ENCODE results near the gene MARF1.
"Not testable (repeated sequence)": the region's sequence is repeated elsewhere in the genome, so short reads cannot be mapped to it uniquely, and the experiment has no call there.

MARF1 gene

GRCh38 chr16:15643048-15643945 lies at the start of gene MARF1:
MARF1 (minus strand) TSS chr16:15643154; CDS start chr16:15639233, 3,921 bp downstream.
- DNase-seq, result peak; percentile 32 to 67

DNA sequence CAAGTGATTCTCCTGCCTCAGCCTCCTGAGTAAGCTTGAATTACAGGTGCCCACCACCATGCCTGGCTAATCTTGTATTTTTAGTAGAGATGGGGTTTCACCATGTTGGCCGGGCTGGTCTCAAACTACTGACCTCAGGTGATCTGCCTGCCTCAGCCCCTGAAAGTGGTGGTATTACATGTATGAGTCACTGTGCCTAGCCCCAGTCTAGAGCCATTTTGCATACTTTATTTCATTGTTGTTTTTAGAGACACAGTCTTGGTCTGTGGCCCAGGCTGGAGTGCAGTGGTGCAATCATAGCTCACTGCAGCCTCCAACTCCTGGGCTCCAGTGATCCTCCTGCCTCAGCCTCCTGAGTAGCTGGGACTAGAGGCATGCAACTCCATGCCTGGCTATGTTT lies 49.6 kb upstream of the MARF1 start:
- DNase-seq, result not testable (repeated sequence)

GRCh38 chr16:15691046-15691445 lies 48.1 kb upstream of the MARF1 start:
- DNase-seq, result no peak

- DNase-seq, result no peak
Observed at GRCh38 chr16:15690296-15690695, 47.3 kb upstream of the MARF1 start.

DNA sequence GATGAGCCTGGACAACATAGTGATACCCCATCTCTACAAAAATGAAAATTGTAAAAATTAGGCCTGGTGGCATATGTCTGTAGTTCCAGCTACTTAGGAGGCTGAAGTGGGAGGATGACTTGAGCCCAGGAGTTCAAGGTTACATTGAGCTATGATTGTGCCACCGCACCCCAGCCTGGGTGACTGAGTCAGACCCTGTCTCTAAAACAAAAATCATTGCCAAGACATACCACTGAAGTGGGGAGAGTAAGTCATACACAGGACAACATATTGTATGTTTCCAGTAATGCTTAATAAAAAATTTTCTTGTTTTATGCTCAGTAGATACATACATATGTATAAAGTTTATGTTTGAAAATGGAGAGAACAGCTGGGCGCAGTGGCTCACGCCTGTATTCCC lies 46.3 kb upstream of the MARF1 start:
- no peak for DNase-seq

DNA sequence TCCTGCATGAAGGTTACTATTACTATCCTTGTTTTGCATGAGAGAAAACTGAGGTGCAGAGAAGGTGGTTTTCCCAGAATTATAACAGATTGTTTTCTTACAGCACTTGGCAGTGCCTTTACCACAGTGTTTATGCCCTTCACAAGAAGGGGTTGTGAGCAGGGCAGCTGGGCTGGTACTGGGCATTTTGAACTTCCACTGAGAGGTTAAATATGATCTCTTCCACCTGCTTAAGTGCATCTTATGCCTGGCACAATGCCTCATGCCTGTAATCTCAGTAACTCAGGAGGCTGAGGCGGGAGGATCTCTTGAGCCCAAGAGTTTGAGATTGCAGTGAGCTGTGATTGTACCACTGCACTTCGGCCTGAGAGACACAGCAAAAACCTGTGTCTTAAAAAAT lies 43.3 kb upstream of the MARF1 start:
- DNase-seq, result no peak

- no peak for DNase-seq
Observed at GRCh38 chr16:15682105-15682570, 39.2 kb upstream of the MARF1 start.

- DNase-seq, result no peak
Observed at GRCh38 chr16:15677447-15677846, 34.5 kb upstream of the MARF1 start.

- no peak for DNase-seq
Observed at GRCh38 chr16:15676506-15676905, 33.6 kb upstream of the MARF1 start.

GRCh38 chr16:15674571-15674970 lies 31.6 kb upstream of the MARF1 start:
- DNase-seq, result no peak

- DNase-seq, result no peak
Observed at GRCh38 chr16:15672514-15673167, 29.7 kb upstream of the MARF1 start.

DNA sequence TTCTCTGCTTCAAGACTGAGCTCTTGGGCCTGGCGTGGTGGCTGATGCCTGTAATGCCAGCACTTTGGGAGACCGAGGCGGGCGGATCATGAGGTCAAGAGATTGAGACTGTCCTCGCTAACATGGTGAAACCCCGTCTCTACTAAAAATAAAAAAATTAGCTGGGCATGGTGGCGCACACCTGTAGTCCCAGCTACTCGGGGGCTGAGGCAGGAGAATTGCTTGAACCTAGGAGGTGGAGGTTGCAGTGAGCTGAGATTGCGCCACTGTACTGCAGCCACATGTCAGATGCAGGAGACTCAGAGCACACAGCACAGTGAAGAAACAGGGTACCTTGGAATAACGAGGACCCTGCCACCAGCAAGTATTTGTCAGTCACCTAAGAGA lies 29.2 kb upstream of the MARF1 start:
- not testable (repeated sequence) for DNase-seq

DNA sequence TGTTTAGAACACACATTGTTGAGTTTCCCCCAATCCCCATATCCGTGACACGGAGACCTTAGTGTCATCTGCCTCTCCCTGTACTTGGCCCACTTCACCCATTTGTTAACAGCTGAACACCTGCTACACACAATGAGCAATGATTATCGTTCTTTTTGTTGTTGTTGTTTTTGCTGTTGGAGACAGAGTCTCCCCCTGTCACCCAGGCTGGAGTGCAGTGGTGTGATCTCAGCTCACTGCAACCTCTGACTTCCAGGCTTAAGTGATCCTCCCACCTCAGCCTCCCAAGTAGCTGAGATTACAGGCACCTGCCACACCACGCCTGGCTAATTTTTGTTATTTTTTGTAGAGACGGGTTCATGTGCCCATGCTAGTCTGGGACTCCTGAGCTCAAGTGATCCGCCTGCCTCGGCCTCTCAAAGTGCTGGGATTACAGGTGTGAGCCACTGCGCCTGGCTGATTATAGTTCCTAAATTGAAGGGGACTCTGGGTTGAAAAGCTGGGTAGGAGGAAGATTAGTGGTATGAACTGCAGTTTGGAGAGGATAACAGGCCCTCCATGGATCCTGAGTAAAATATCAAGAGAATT lies 28.7 kb upstream of the MARF1 start:
- DNase-seq, result no peak

DNA sequence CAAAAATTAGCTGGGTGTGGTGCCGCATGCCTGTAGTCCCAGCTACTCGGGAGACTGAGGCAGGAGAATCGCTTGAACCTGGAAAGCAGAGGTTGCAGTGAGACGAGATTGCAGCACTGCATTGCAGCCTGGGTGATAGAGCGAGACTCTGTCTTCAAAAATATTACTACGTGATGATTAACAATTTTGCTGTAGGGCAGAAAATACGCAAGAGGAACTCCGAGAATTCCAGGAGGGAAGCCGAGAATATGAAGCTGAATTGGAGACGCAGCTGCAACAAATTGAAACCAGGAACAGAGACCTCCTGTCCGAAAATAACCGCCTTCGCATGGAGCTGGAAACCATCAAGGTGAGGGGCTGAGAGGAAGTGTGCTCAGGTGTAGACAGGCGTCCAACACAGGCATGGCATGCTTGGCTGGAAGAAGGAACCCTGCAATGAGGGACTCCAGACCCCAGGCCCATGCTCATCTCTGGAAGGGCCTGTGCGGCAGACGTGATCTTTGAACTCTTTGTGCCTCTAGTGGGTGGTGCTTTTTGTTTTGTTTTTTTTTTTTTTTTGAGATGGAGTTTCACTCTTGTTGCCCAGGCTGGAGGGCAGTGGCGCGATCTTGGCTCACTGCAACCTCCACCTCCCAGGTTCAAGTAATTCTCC lies 24.3 kb upstream of the MARF1 start:
- DNase-seq, result no peak

DNA sequence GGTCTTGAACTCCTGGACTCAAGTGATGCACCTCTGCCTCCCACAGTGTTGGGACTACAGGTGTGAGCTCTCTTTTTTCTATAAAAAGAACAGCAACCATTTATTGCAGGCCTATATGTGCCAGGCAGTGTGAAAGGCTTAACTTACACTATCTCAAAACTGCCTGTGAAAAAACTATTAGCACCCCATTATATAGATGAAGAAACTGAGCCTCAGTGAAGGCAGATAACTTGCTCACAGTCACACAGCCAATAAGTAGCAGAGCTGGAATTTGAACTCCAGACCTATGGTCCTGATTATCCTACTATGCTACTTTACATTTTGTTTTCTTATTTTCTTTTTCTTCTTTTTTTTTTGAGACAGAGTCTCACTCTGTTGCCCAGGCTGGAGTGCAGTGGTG lies 22.2 kb upstream of the MARF1 start:
- DNase-seq, result no peak

- DNase-seq, result no peak
Observed at GRCh38 chr16:15660203-15660601, 17.2 kb upstream of the MARF1 start.

DNA sequence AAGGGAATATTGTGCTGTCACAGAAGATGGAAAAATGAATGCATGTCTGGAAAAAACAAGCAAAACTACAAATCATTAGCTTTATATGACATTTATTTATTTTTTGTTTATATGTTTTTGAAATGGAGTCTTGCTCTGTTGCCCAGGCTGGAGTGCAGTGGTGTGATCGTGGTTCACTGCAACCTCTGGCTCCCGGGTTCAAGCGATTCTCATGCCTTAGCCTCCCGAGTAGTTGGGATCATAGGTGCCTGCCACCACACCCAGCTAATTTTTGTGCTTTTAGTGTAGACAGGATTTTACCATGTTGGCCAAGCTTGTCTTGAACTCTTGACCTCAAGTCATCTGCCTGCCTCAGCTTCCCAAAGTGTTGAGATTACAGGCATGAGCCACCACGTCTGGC lies 15.6 kb upstream of the MARF1 start:
- no peak for DNase-seq

DNA sequence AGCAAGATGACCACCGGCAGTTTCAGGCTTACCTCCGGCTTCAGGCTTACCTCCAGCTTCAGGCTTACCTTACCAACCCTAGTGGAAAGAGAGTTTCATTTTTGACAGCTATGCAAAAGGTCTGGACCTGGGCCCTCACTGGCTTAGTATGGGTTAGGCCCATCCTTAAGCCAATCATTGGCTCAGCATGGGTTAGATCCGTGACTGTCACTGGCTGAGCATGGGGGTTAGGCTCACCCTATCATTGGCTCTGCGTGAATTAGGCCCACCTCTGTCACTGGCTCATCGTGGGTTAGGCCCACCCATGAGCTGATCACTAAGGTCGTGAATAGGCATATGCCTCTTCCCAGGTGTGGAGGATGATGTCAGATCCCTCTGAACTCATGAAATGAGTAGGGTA lies 15.2 kb upstream of the MARF1 start:
- DNase-seq, result no peak

- not testable (repeated sequence) for DNase-seq
Observed at GRCh38 chr16:15655561-15655960, 12.6 kb upstream of the MARF1 start.

- no peak for DNase-seq
Observed at GRCh38 chr16:15654591-15654990, 11.6 kb upstream of the MARF1 start.

DNA sequence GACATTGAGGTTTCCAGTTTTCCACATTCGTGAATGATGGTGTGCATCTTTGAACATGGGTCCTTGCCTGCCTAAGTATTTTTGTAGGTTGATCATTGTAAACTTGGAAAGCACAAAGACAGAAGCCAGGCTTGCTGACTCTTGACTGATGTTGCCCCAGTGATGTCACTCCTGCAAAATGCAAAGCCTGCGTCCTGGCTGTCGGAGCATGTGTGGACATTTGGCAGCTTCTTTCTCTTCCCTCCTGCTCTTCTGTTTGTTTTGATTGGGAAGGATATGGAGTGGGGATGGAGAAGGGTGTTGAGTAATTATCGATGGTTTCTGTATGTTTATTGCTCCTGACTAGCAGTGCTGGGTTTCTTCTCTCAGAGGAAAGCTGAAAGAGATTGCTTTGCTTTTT lies 10.3 kb upstream of the MARF1 start:
- no peak for DNase-seq

GRCh38 chr16:15652293-15653001 lies 9.5 kb upstream of the MARF1 start:
- no peak for DNase-seq

All from cerebellar nuclear complex (tissue), 1 donor.